A673 (cell line): ENCODE data around the gene ARHGAP40. TPM values are rescaled to one million over a fixed set of nuclear protein-coding genes. Genes with fewer than 3 reads are reported as not detected.

Source experiments
- BruUV-seq: library from RNA; stranded (reverse); fragments of 400-500 nt; replicated peaks from 2 replicates; lab custom pipeline; 2021; lab: Mats Ljungman, UMichigan
- CTCF ChIA-PET: fragments of 300-600 bp; sonication (Branson Sonifier 250); formaldehyde crosslinking; loops from one replicate; lab custom pipeline; 2022; ENCODE audit warnings: antibody characterized with exemption; lab: Charles Lee
- POLR2A ChIA-PET: fragments of 300-600 bp; sonication (Branson Sonifier 250); formaldehyde crosslinking; loops from one replicate; lab custom pipeline; 2022; ENCODE audit warnings: antibody characterized with exemption; ENCODE audit not compliant: low non-redundant PET; lab: Charles Lee
- DNase-seq: peaks from one replicate; pipeline ENCODE4 v3.0.0-alpha.2; 2015; ENCODE audit warnings: low spot score
- H3K27ac ChIP-seq: fragments of 200-600 bp; sonication (generic); 2 replicates; pipeline ENCODE4 v1.5.1; 2016; ENCODE audit warnings: mixed run types, low read depth, mild to moderate bottlenecking, mixed read lengths, antibody characterized with exemption, low read length; ENCODE audit not compliant: poor library complexity, severe bottlenecking
- H3K27me3 ChIP-seq: fragments of 200-600 bp; sonication (generic); replicated peaks from 2 replicates; pipeline ENCODE4 v1.6.1; 2017; ENCODE audit warnings: mixed run types, low read depth, mild to moderate bottlenecking, mixed read lengths, antibody characterized with exemption, low read length; ENCODE audit not compliant: insufficient read depth, poor library complexity
- H3K36me3 ChIP-seq: fragments of 200-600 bp; sonication (generic); 2 replicates; pipeline ENCODE4 v1.6.1; 2016; ENCODE audit warnings: mixed run types, mild to moderate bottlenecking, mixed read lengths, antibody characterized with exemption, low read length; ENCODE audit not compliant: insufficient read depth, poor library complexity, severe bottlenecking
- H3K4me1 ChIP-seq: fragments of 200-600 bp; sonication (generic); 2 replicates; pipeline ENCODE4 v1.6.1; 2017; ENCODE audit warnings: mixed run types, mild to moderate bottlenecking, mixed read lengths, antibody characterized with exemption, low read length; ENCODE audit not compliant: insufficient read depth, poor library complexity, severe bottlenecking
- H3K4me3 ChIP-seq: fragments of 200-600 bp; sonication (generic); 2 replicates; pipeline ENCODE4 v1.5.1; 2016; ENCODE audit warnings: low read depth, mixed run types, mild to moderate bottlenecking, mixed read lengths, low read length; ENCODE audit not compliant: poor library complexity, severe bottlenecking
- H3K9me3 ChIP-seq: fragments of 200-600 bp; sonication (generic); 2 replicates; pipeline ENCODE4 v1.6.1; 2016; ENCODE audit warnings: mixed run types, low read depth, mild to moderate bottlenecking, mixed read lengths, antibody characterized with exemption, low read length; ENCODE audit not compliant: poor library complexity, severe bottlenecking
- CTCF ChIP-seq: fragments of 300-800, 200-600 bp; sonication (generic); conservative IDR thresholded peaks from 2 replicates; pipeline ENCODE4 v1.5.1; 2017; ENCODE audit warnings: low read depth, mild to moderate bottlenecking, antibody characterized with exemption, low read length, moderate library complexity, mixed read lengths
- EZH2 ChIP-seq: fragments of 200-600 bp; sonication (generic); IDR thresholded peaks from 2 replicates; pipeline ENCODE4 v1.6.1; 2017; ENCODE audit warnings: borderline replicate concordance, low read depth, mild to moderate bottlenecking, mixed read lengths, antibody characterized with exemption, low read length; ENCODE audit not compliant: poor library complexity, severe bottlenecking
- intact Hi-C: fragments of 100-400 bp; cut with micrococcal nuclease; formaldehyde crosslinking; loops from one replicate; pipeline ENCODE4 v1.10.0; 2022; ENCODE audit not compliant: unreplicated experiment
- total RNA-seq: library from RNA; stranded (reverse); gene quantifications from 2 replicates; pipeline ENCODE4 v1.2.3, GENCODE V29; 2021

ARHGAP40 gene
- total RNA-seq, 1 experiment from 2014 or later = not detected

- Histone ChIP-seq H3K4me3 (no peak overlapping the region), H3K36me3 (no peaks in the 10 kb centered on the region), H3K4me1 (peaks cover 6% of the 10 kb centered on the region), H3K9me3 (no peaks in the 10 kb centered on the region), H3K27ac (no peak overlapping the region), H3K27me3 (no peaks in the 10 kb centered on the region)
- no peak for DNase-seq
- no TSS peak for BruUV-seq
- TF ChIP-seq EZH2 (no peak), CTCF (no peak)
- POLR2A ChIA-PET = no interaction called here
- intact Hi-C loops = no loop called here
- CTCF ChIA-PET = no interaction called here
Observed at GRCh38 chr20:38671701-38672292, 70.2 kb downstream of the ARHGAP40 start.

GRCh38 chr20:38672504-38672903 is 70.9 kb downstream of the ARHGAP40 start:
- H3K27ac ChIP-seq = no peak overlapping the region
- no peaks in the 10 kb centered on the region for H3K27me3 ChIP-seq
- intact Hi-C loops = no loop called here
- peaks cover 6% of the 10 kb centered on the region for H3K4me1 ChIP-seq
- no peaks in the 10 kb centered on the region for H3K9me3 ChIP-seq
- BruUV-seq = no TSS peak
- H3K36me3 ChIP-seq = no peaks in the 10 kb centered on the region
- TF ChIP-seq CTCF (no peak), EZH2 (no peak)
- ChIA-PET POLR2A (no interaction called here), CTCF (no interaction called here)
- DNase-seq = no peak
- no peak overlapping the region for H3K4me3 ChIP-seq

- POLR2A ChIA-PET = no interaction called here
Observed at GRCh38 chr20:38673261-38673660, 71.7 kb downstream of the ARHGAP40 start.

More at GRCh38 chr20:38673261-38673660, 71.7 kb downstream of the ARHGAP40 start:
- Histone ChIP-seq H3K27me3 (no peaks in the 10 kb centered on the region), H3K4me3 (peak overlapping the region; percentile 51), H3K4me1 (peaks cover 6% of the 10 kb centered on the region), H3K36me3 (no peaks in the 10 kb centered on the region), H3K9me3 (no peaks in the 10 kb centered on the region), H3K27ac (no peak overlapping the region)
- DNase-seq = no peak
- intact Hi-C loops = no loop called here
- CTCF ChIA-PET = no interaction called here
- TF ChIP-seq EZH2 (no peak), CTCF (no peak)
- BruUV-seq = no TSS peak
